Astrocyte of the hippocampus (primary cell): Measurements from ENCODE around the gene TCP11X1.
"Not testable (repeated sequence)": the region's sequence is repeated elsewhere in the genome, so short reads cannot be mapped to it uniquely, and the experiment has no call there.

Experiments used
- DNase-seq: peaks from one replicate; pipeline ENCODE4 v3.0.0; 2011; ENCODE audit warnings: low read depth, low spot score

Gene TCP11X1

GRCh38 chrX:102214986-102215385 is at the start of gene TCP11X1:
Gene TCP11X1 (plus strand): TSS chrX:102215301.
- not testable (repeated sequence) for DNase-seq

GRCh38 chrX:102185967-102186720 is 29.0 kb upstream of the TCP11X1 start:
- DNase-seq = no peak

DNA sequence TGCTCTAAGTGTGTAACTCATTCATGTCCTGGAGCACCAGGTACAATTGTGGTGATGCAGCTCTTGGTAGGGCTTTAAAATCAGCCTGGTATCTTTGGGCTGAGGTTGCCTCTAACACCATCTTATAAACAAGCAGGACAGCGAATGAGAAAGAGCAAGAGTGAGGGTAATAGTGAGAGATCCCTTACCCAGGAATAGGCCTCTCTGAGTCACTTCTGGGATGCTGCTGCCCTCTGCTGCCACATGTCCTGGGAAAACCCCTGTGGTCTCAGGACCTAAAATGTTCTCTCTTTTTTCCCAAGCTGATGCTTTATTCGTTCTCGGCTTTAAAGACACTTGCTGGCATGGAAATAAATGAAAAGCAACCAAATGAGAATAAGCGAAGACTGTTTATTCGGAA is 7.2 kb upstream of the TCP11X1 start:
- DNase-seq = not testable (repeated sequence)

- DNase-seq = not testable (repeated sequence)
Measured at GRCh38 chrX:102216497-102216896, 1.4 kb downstream of the TCP11X1 start.

DNA sequence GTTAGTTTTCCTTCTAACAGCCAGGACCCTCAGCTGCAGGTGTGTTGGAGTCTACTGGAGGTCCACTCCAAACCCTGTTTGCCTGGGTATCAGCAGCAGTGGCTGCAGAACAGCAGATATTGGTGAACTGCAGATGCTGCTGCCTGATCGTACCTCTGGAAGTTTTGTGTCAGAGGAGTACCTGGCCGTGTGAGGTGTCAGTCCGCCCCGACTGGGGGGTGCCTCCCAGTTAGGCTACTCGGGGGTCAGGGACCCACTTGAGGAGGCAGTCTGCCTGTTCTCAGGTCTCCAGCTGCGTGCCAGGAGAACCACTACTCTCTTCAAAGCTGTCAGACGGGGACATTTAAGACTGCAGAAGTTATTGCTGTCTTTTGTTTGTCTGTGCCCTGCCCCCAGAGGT is 20.6 kb downstream of the TCP11X1 start:
- DNase-seq = not testable (repeated sequence)

- DNase-seq = not testable (repeated sequence)
Measured at GRCh38 chrX:102240265-102240664, 25.2 kb downstream of the TCP11X1 start.

- DNase-seq = not testable (repeated sequence)
Measured at GRCh38 chrX:102246893-102247292, 31.8 kb downstream of the TCP11X1 start, which contains the start of gene NXF2. Gene NXF2 (plus strand): TSS chrX:102247167. CDS start chrX:102307079, 59,912 bp downstream.

GRCh38 chrX:102272231-102272630 is 57.1 kb downstream of the TCP11X1 start:
- not testable (repeated sequence) for DNase-seq
